GM19468 (cell line): ENCODE measurements around the gene GPNMB.
A peak's percentile ranks its signal among the peaks of the same experiment; 100 is the strongest.
"Not testable (repeated sequence)": the region's sequence is repeated elsewhere in the genome, so short reads cannot be mapped to it uniquely, and the experiment has no call there.

Source experiments
- ATAC-seq: cut with Tn5 transposase; IDR thresholded peaks from one replicate; pipeline ENCODE4 v1.9.1; 2021; ENCODE audit warnings: mild to moderate bottlenecking, moderate library complexity, moderate number of reproducible peaks; ENCODE audit not compliant: unreplicated experiment; ENCODE audit errors: extremely low read depth

The GPNMB gene

GRCh38 chr7:23295401-23295697, 48.8 kb downstream of the GPNMB start:
- no peak for ATAC-seq

GRCh38 chr7:23298141-23298881, 51.7 kb downstream of the GPNMB start:
- ATAC-seq = no peak

GRCh38 chr7:23298885-23299769, 52.6 kb downstream of the GPNMB start, which contains the start of gene MALSU1:
Gene MALSU1, plus strand, starts transcription at chr7:23299339. Its CDS starts 14 bp downstream, at chr7:23299353.
- peak; percentile 97 for ATAC-seq

- ATAC-seq = no peak
These were observed 53.3 kb downstream of the GPNMB start for GRCh38 chr7:23299770-23300300.

- ATAC-seq = no peak
These were observed 60.5 kb downstream of the GPNMB start for GRCh38 chr7:23306936-23307521.

- no peak for ATAC-seq
These were observed 62.2 kb downstream of the GPNMB start for GRCh38 chr7:23308754-23309153.

- not testable (repeated sequence) for ATAC-seq
These were observed 65.6 kb downstream of the GPNMB start for GRCh38 chr7:23312141-23312540.

GRCh38 chr7:23315366-23315765, 68.8 kb downstream of the GPNMB start:
- no peak for ATAC-seq
